H1 (cell line): Measurements from ENCODE around the gene PGAM2. TPM values are rescaled to one million over a fixed set of nuclear protein-coding genes. Genes with fewer than 3 reads are reported as not detected.

ENCODE experiments used
- CTCF ChIA-PET: fragments of 300-600 bp; sonication (Branson Sonifier 250); formaldehyde crosslinking; loops from one replicate; lab custom pipeline; 2021; ENCODE audit not compliant: partially characterized antibody; lab: Charles Lee
- POLR2A ChIA-PET: fragments of 300-600 bp; sonication (Branson Sonifier 250); formaldehyde crosslinking; loops from one replicate; lab custom pipeline; 2021; ENCODE audit warnings: inconsistent platforms; ENCODE audit not compliant: partially characterized antibody; lab: Charles Lee
- DNase-seq, 2 experiments: peaks; one replicate each; pipeline versions ENCODE4 v3.0.0 to v3.0.0-alpha.2; 2010 to 2022; ENCODE audit warnings: low spot score in 2 of 2, low read depth in 1 of 2, mixed read lengths in 1 of 2
- FAIRE-seq: peaks from 2 replicates; lab custom pipeline; 2011; peaks lifted over from hg19 to GRCh38; lab: Jason Lieb, UNC
- H2AFZ ChIP-seq: 2 replicates; pipeline ENCODE4 v1.8.1; 2012; ENCODE audit warnings: low read length, inconsistent platforms
- H2AK5ac ChIP-seq: 2 replicates; pipeline ENCODE4 v1.6.1; 2013; ENCODE audit warnings: low read depth, low read length
- H2BK120ac ChIP-seq: replicated peaks from 2 replicates; pipeline ENCODE3; 2013; ENCODE audit warnings: low read depth, low read length, inconsistent platforms
- H2BK12ac ChIP-seq: 2 replicates; pipeline ENCODE4 v1.6.1; 2013; ENCODE audit warnings: low read depth, low read length
- H2BK15ac ChIP-seq: 2 replicates; pipeline ENCODE4 v1.6.1; 2013; ENCODE audit warnings: low read length
- H2BK20ac ChIP-seq: 2 replicates; pipeline ENCODE4 v1.6.1; 2013; ENCODE audit warnings: low read length
- H2BK5ac ChIP-seq: 2 replicates; pipeline ENCODE4 v1.6.1; 2013; ENCODE audit warnings: low read depth, low read length
- H3K14ac ChIP-seq: 2 replicates; pipeline ENCODE4 v1.6.1; 2013; ENCODE audit warnings: inconsistent platforms; ENCODE audit not compliant: insufficient read length
- H3K18ac ChIP-seq: 2 replicates; pipeline ENCODE4 v1.6.1; 2013; ENCODE audit warnings: low read length; ENCODE audit errors: extremely low read depth
- H3K23ac ChIP-seq: 2 replicates; pipeline ENCODE4 v1.6.1; 2013; ENCODE audit warnings: inconsistent platforms; ENCODE audit not compliant: insufficient read length
- H3K23me2 ChIP-seq: 2 replicates; pipeline ENCODE4 v1.6.1; 2013; ENCODE audit warnings: low read depth, low read length
- H3K27ac ChIP-seq: 2 replicates; pipeline ENCODE4 v1.6.1; 2011; ENCODE audit warnings: low read depth, low read length, inconsistent platforms
- H3K27me3 ChIP-seq, 4 experiments: replicated peaks in 1 of 4; 1 replicate in 1 of 4; 2 replicates in 3 of 4; pipeline versions ENCODE4 v1.6.1 to v1.8.1; 2011 to 2013; ENCODE audit warnings: low read length in 3 of 4, mild to moderate bottlenecking in 3 of 4, inconsistent platforms in 2 of 4, mixed read lengths in 2 of 4, moderate library complexity in 1 of 4; ENCODE audit not compliant: control insufficient read depth in 3 of 4, insufficient read depth in 3 of 4; ENCODE audit errors: extremely low read depth in 1 of 4
- H3K36me3 ChIP-seq, 4 experiments: 2 replicates each; pipeline versions ENCODE4 v1.6.1 to v1.8.1; 2011 to 2013; ENCODE audit warnings: mild to moderate bottlenecking in 4 of 4, low read length in 3 of 4, moderate library complexity in 2 of 4, control low read depth in 1 of 4, inconsistent platforms in 1 of 4; ENCODE audit not compliant: insufficient read depth in 4 of 4, control insufficient read depth in 2 of 4
- H3K4ac ChIP-seq: replicated peaks from 2 replicates; pipeline ENCODE3; 2013; ENCODE audit warnings: low read length, low read depth, mixed read lengths, inconsistent platforms; ENCODE audit not compliant: insufficient read length
- H3K4me1 ChIP-seq, 4 experiments: replicated peaks in 1 of 4; 1 replicate in 1 of 4; 2 replicates in 3 of 4; pipeline versions ENCODE4 v1.6.1 to v1.8.1; 2011 to 2013; ENCODE audit warnings: low read length in 3 of 4, inconsistent platforms in 2 of 4, mixed read lengths in 1 of 4; ENCODE audit not compliant: insufficient read depth in 4 of 4, control insufficient read depth in 3 of 4
- H3K4me2 ChIP-seq, 2 experiments: 2 replicates each; pipeline versions ENCODE4 v1.6.1 to v1.8.1; 2011 to 2013; ENCODE audit warnings: low read depth in 2 of 2, low read length in 2 of 2, control low read depth in 1 of 2, inconsistent platforms in 1 of 2, mild to moderate bottlenecking in 1 of 2; ENCODE audit not compliant: insufficient read depth in 1 of 2
- H3K4me3 ChIP-seq, 4 experiments: fragments of 200-600, 300-600 bp in 1 of 4; sonication (generic), shearing (Covaris generic), sonication (Bioruptor Twin) in 1 of 4; 2 replicates each; pipeline versions ENCODE4 v1.5.1 to v1.8.1; 2011 to 2016; ENCODE audit warnings: low read length in 4 of 4, low read depth in 3 of 4, control low read depth in 2 of 4, inconsistent platforms in 2 of 4, mild to moderate bottlenecking in 2 of 4, mixed read lengths in 1 of 4, moderate library complexity in 1 of 4; ENCODE audit not compliant: insufficient read depth in 2 of 4; ENCODE audit errors: extremely low read depth in 1 of 4
- H3K56ac ChIP-seq: replicated peaks from 2 replicates; pipeline ENCODE3; 2013; ENCODE audit warnings: low read depth, mild to moderate bottlenecking, mixed read lengths, low read length, inconsistent platforms; ENCODE audit not compliant: insufficient read length
- H3K79me1 ChIP-seq: 2 replicates; pipeline ENCODE4 v1.6.1; 2013; ENCODE audit warnings: low read depth, low read length, control low read depth
- H3K79me2 ChIP-seq, 2 experiments: 2 replicates each; pipeline versions ENCODE4 v1.6.1 to v1.8.1; 2012 to 2013; ENCODE audit warnings: low read length in 2 of 2, mild to moderate bottlenecking in 2 of 2, inconsistent platforms in 1 of 2; ENCODE audit not compliant: insufficient read depth in 2 of 2, control insufficient read depth in 1 of 2
- H3K9ac ChIP-seq, 4 experiments: replicated peaks in 1 of 4; 1 replicate in 1 of 4; 2 replicates in 3 of 4; pipeline versions ENCODE4 v1.6.1 to v1.8.1; 2011 to 2013; ENCODE audit warnings: low read depth in 3 of 4, low read length in 3 of 4, control low read depth in 2 of 4, mild to moderate bottlenecking in 2 of 4, moderate library complexity in 2 of 4, inconsistent platforms in 1 of 4; ENCODE audit errors: extremely low read depth in 1 of 4
- H3K9me3 ChIP-seq, 2 experiments: 2 replicates each; pipeline versions ENCODE4 v1.6.1 to v1.8.1; 2012 to 2013; ENCODE audit warnings: mild to moderate bottlenecking in 2 of 2, moderate library complexity in 2 of 2, control low read depth in 1 of 2, inconsistent platforms in 1 of 2, low read depth in 1 of 2, low read length in 1 of 2, mixed read lengths in 1 of 2; ENCODE audit not compliant: insufficient read depth in 2 of 2
- H4K20me1 ChIP-seq, 2 experiments: replicated peaks in 1 of 2; 2 replicates each; pipeline versions ENCODE3 to v1.8.1; 2011 to 2013; ENCODE audit warnings: inconsistent platforms in 2 of 2, low read length in 2 of 2, mild to moderate bottlenecking in 1 of 2; ENCODE audit not compliant: insufficient read depth in 2 of 2, control insufficient read depth in 1 of 2
- H4K5ac ChIP-seq: 2 replicates; pipeline ENCODE4 v1.6.1; 2013; ENCODE audit warnings: low read length, low read depth, mixed read lengths, inconsistent platforms; ENCODE audit not compliant: insufficient read length
- H4K8ac ChIP-seq: 2 replicates; pipeline ENCODE4 v1.8.0; 2013; ENCODE audit warnings: mild to moderate bottlenecking, moderate library complexity, low read length, inconsistent platforms; ENCODE audit not compliant: insufficient read depth; ENCODE audit errors: extremely low read depth
- H4K91ac ChIP-seq: replicated peaks from 2 replicates; pipeline ENCODE3; 2013; ENCODE audit warnings: low read length, mixed read lengths, inconsistent platforms; ENCODE audit not compliant: insufficient read length
- CBX8 ChIP-seq: fragments of 300-800, 300-1000 bp; sonication (generic); IDR thresholded peaks from 2 replicates; pipeline ENCODE4 v1.7.1; 2016; ENCODE audit warnings: low read depth, low read length, borderline replicate concordance
- CHD2 ChIP-seq: IDR thresholded peaks from 2 replicates; pipeline ENCODE4 v1.6.1; 2012; ENCODE audit warnings: low read length, improper control_type of control experiment
- NRF1 ChIP-seq: IDR thresholded peaks from 2 replicates; pipeline ENCODE4 v1.6.1; 2011; ENCODE audit warnings: mild to moderate bottlenecking, low read depth, low read length, improper control_type of control experiment
- RBBP5 ChIP-seq: IDR thresholded peaks from 2 replicates; pipeline ENCODE4 v1.7.1; 2012; ENCODE audit warnings: low read depth, mild to moderate bottlenecking, inconsistent platforms, low read length, moderate library complexity, borderline replicate concordance
- SAP30 ChIP-seq: fragments of 300-600 bp; sonication (generic); IDR thresholded peaks from 2 replicates; pipeline ENCODE4 v1.7.1; 2012; ENCODE audit warnings: low read length, moderate library complexity, mild to moderate bottlenecking, inconsistent platforms; ENCODE audit not compliant: insufficient read depth, insufficient replicate concordance
- SP4 ChIP-seq: IDR thresholded peaks from 2 replicates; pipeline ENCODE4 v1.6.1; 2012; ENCODE audit warnings: low read length, inconsistent platforms
- WGBS, 2 experiments: shearing (Covaris generic) in 1 of 2; methylation state at CpG; one replicate each; pipeline versions ENCODE4 v1.1.6 to v1.1.7; 2013 to 2015; ENCODE audit warnings: low lambda C conversion rate in 2 of 2, mixed read lengths in 2 of 2, inconsistent platforms in 1 of 2, low coverage in 1 of 2, missing lambda C conversion rate in 1 of 2; ENCODE audit not compliant: insufficient replicate concordance in 2 of 2, insufficient coverage in 1 of 2, insufficient read length in 1 of 2; ENCODE audit errors: extremely low coverage in 1 of 2, missing lambda C conversion rate in 1 of 2; 5-methylcytosine and 5-hydroxymethylcytosine counted together
- polyA plus RNA-seq, 7 experiments: library from polyadenylated mRNA; depleted of rRNA in 3 of 7; stranded (reverse) in 5 of 7; unstranded in 2 of 7; fragments of >200 nt in 5 of 7; fragments of 200-250 nt in 2 of 7; gene quantifications; 1 replicate in 5 of 7; 2 replicates in 1 of 7; 4 replicates in 1 of 7; pipeline versions ENCODE4 v1.2.1 to v1.2.3, GENCODE V29; 2011 to 2013; ENCODE audit warnings: missing spikeins in 2 of 7, mixed read lengths in 2 of 7
- total RNA-seq: library from RNA; stranded (reverse); fragmentation: NEBNext Ultra II Directional; extraction: Animal tissue kit (Norgen Biotek cat#: 25700); gene quantifications from 2 replicates; pipeline ENCODE4 v1.2.1, GENCODE V29; 2021
- TF ChIP-seq, protein P1 (sequence below): IDR thresholded peaks from 2 replicates; pipeline ENCODE4 v1.6.1; 2011; ENCODE audit warnings: low read length, improper control_type of control experiment
- TF ChIP-seq, protein P2 (sequence below): IDR thresholded peaks from 2 replicates; pipeline ENCODE4 v1.6.1; 2012; ENCODE audit warnings: inconsistent platforms
- TF ChIP-seq, protein P3 (sequence below): IDR thresholded peaks from 2 replicates; pipeline ENCODE4 v1.6.1; 2012; ENCODE audit warnings: low read length, inconsistent platforms

The PGAM2 gene
- total and polyA plus RNA-seq, 2 of the 8 experiments (the other 6 are each of a cell fraction or from before 2014, with no cell fraction given), result 2.1 to 2.9 TPM

DNA sequence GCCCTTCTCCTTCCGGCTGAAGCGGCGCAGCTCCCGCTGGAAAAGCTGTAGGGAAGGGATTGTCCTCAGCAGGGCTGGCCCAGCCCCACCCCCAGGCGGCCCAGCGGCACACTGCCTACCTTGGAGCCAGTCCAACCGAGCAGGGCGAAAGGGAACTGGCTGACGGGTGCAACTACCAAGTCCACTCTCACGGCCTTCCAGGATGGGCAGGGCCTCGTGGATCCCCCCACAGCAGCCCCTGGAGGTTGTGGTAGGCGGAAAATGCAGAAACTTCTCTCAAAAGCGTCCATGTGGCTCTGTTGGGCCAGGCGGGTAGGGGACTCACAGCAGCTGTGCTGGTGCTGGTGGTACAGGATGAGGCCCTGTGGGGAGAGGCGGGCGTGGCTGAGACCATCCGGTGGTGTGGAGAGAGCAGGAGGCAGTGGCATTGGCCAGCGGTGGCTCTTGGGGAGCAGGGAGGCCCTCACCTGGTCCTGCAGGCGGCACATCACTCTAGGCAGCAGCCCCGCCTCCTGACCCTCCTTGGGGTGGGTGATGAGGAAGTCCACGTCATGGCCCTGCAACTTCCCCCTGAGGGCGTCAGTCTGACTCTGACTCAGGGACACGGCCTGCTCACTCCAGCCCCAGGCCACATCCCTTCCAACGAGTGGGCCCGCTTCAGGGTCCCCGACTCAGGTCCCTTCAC lies 8.4 kb upstream of the PGAM2 start:
- Histone ChIP-seq H2AK5ac (no peak overlapping the region), H3K9me3 (no peaks in the 10 kb centered on the region), H3K4me1 (no peaks in the 10 kb centered on the region), H3K23ac (no peak overlapping the region), H3K36me3 (peaks cover 14 to 26% (median 16%) of the 10 kb centered on the region in 4 experiments), H3K18ac (no peak overlapping the region), H3K27ac (no peak overlapping the region), H4K5ac (no peak overlapping the region), H3K79me1 (no peaks in the 10 kb centered on the region), H4K20me1 (peaks cover 0 to 8% of the 10 kb centered on the region in 2 experiments), H3K27me3 (no peaks in the 10 kb centered on the region), H4K8ac (no peak overlapping the region), H3K4me3 (no peak overlapping the region), H3K4ac (no peak overlapping the region), H3K14ac (no peak overlapping the region), H3K56ac (no peak overlapping the region), H2BK5ac (0 out of 2 replicates have a peak overlapping the region, but pooled peaks have one; percentile 24), H2BK20ac (no peak overlapping the region), H2AFZ (no peak overlapping the region), H2BK15ac (no peak overlapping the region), H2BK12ac (no peak overlapping the region), H4K91ac (no peak overlapping the region), H3K9ac (no peak overlapping the region), H3K23me2 (no peaks in the 10 kb centered on the region), H3K4me2 (no peak overlapping the region), H2BK120ac (no peak overlapping the region), H3K79me2 (no peaks in the 10 kb centered on the region)
- DNase-seq, result no peak
- CTCF ChIA-PET, result interaction anchor here (0.6 to 2.1 kb wide), 5 partner anchors 31 to 516 kb away, joined by 3 to 6 read pairs (median 4); no protein-coding TSS in a partner anchor
- FAIRE-seq, result no peak
- POLR2A ChIA-PET, result interaction anchor here (5.5 kb wide), 1 partner anchor 8 kb away, joined by 48 read pairs; the partner anchor contains the start of gene PGAM2
- WGBS, 2 experiments, result 85% methylated on average over 22 of the region's 26 CpGs; no CpG with 5 or more reads in 1 of the 2 experiments
- no peak for TF ChIP-seq CBX8
- no peak for TF ChIP-seq CHD2
- TF ChIP-seq, protein P1, sequence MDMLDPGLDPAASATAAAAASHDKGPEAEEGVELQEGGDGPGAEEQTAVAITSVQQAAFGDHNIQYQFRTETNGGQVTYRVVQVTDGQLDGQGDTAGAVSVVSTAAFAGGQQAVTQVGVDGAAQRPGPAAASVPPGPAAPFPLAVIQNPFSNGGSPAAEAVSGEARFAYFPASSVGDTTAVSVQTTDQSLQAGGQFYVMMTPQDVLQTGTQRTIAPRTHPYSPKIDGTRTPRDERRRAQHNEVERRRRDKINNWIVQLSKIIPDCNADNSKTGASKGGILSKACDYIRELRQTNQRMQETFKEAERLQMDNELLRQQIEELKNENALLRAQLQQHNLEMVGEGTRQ, result no peak
- TF ChIP-seq, protein P2, sequence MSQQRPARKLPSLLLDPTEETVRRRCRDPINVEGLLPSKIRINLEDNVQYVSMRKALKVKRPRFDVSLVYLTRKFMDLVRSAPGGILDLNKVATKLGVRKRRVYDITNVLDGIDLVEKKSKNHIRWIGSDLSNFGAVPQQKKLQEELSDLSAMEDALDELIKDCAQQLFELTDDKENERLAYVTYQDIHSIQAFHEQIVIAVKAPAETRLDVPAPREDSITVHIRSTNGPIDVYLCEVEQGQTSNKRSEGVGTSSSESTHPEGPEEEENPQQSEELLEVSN, result no peak
- TF ChIP-seq NRF1, result no peak
- no peak for TF ChIP-seq RBBP5
- TF ChIP-seq, protein P3, sequence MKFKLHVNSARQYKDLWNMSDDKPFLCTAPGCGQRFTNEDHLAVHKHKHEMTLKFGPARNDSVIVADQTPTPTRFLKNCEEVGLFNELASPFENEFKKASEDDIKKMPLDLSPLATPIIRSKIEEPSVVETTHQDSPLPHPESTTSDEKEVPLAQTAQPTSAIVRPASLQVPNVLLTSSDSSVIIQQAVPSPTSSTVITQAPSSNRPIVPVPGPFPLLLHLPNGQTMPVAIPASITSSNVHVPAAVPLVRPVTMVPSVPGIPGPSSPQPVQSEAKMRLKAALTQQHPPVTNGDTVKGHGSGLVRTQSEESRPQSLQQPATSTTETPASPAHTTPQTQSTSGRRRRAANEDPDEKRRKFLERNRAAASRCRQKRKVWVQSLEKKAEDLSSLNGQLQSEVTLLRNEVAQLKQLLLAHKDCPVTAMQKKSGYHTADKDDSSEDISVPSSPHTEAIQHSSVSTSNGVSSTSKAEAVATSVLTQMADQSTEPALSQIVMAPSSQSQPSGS, result no peak
- no peak for TF ChIP-seq SP4
- no peak for TF ChIP-seq SAP30
